HG02973 (cell line): Measurements from ENCODE around the gene POLR1A.

Experiments used
- ATAC-seq: cut with Tn5 transposase; IDR thresholded peaks from one replicate; pipeline ENCODE4 v1.9.1; 2021; ENCODE audit warnings: moderate library complexity; ENCODE audit not compliant: unreplicated experiment

POLR1A gene

DNA sequence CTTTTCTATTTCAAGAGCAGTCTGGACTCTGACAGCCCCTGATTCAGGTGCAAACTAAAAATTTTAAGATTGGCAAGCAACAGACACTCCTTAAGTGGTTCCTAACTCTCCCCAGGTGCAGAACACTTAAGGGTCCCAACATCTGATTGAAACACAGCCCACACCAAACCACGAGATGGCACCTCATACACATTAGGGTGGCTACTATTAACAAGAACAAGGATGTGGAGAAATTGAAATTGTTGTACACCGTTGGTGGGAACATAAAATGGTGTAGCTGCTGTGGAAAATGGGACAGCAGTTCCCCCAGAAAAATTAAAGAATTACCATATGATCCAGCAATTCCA lies 82.3 kb downstream of the POLR1A start:
- ATAC-seq: no peak

- no peak for ATAC-seq
Observed at GRCh38 chr2:86022661-86023365, 82.9 kb downstream of the POLR1A start.

DNA sequence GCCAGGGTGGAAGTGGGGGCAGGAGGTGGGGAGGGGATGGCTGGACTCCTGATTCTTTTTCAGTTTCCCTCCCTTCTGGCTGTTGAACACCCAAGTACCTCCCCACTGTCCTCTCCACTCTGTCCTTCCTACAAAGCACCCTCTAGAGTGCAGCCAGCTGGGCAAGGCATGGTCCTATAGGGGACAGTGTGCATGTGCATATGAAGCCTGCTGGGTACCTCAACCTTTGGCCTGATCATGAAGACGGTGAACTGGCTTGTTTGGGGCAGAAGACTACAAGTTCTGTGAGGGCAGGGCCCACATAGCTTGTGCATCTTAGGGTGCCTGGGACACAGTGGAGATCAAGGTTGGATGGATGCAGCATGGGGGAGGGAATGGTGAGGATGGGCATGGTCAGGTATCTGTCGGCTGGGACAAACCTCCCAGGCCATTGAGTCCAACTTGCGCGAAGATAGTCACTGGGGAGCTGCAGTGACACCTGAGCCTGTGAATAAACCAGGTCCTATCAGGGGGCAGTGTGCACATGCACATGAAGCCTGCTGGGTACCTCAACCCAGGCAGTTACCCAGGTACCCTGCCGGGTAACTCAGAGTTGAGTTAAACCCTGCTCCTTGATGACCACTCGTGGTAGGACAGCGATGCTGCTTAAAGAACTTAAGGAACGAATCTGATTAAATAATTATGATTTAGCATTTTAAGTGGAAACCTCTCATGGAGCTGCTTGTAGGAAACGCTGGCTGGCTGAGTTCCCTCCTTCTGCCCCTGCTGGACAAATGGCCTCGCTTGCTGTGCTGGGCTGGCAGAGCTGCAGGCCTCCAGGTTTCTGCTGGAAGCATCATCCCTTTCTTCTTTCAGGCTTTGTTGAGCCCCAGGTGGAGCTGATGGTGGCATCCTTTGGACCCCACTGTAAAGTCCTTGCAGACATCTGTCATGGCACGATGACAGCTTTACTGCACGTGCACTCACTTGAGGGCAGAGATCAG lies 84.0 kb downstream of the POLR1A start:
- no peak for ATAC-seq

GRCh38 chr2:86020984-86021383 lies 84.7 kb downstream of the POLR1A start:
- no peak for ATAC-seq

GRCh38 chr2:86019121-86019520 lies 86.6 kb downstream of the POLR1A start:
- ATAC-seq: no peak

- no peak for ATAC-seq
Observed at GRCh38 chr2:86017901-86018896, 87.5 kb downstream of the POLR1A start.

- ATAC-seq: no peak
Observed at GRCh38 chr2:86016581-86016980, 89.1 kb downstream of the POLR1A start.

DNA sequence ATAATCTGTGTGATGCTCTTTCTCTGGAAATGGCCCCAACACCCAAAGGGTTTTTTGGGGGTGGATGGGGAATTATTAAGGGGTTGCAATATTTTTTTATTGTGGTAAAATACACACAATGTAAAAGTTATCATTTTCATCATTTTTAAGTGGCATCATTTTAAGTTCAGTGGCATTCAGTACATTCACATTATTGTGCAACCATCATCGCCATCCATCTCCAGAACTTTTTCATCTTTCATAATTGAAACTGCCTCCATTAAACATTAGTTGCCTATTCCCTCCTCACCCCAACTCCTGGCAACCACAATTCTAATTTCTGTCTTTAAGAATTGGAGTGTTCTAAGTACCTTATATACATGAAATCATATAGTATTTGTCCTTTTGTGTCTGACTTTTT lies 90.0 kb downstream of the POLR1A start:
- ATAC-seq: no peak

- ATAC-seq: no peak
Observed at GRCh38 chr2:86015006-86015405, 90.7 kb downstream of the POLR1A start.

GRCh38 chr2:86014493-86014892 lies 91.2 kb downstream of the POLR1A start:
- ATAC-seq: no peak

GRCh38 chr2:86012007-86012712 lies 93.5 kb downstream of the POLR1A start:
- ATAC-seq: no peak

DNA sequence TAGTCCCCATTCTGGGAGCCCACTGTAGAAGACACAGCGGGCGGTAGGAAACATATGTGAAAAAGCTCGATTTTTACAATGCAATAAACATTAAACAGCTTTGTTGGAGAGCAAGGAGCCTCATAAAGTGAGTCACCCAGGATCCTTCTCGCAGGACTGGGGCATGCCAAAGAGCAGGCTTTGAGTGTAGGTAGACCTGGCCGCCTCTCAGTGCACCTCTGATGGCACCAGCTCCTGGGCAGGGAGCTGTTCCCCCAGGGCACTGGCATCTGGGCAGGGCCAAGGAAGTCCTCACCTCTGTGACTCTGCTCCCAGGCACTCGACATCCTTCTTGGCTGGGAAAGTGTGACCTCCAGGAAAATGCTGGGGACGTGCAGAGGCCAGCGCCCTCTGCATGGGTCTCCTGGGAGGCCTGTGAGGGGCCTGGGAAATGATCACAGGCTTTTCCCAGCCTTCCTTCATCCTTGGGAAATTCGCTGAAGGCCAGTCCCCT lies 94.2 kb downstream of the POLR1A start:
- ATAC-seq: no peak

- ATAC-seq: no peak
Observed at GRCh38 chr2:86010083-86010482, 95.6 kb downstream of the POLR1A start.

DNA sequence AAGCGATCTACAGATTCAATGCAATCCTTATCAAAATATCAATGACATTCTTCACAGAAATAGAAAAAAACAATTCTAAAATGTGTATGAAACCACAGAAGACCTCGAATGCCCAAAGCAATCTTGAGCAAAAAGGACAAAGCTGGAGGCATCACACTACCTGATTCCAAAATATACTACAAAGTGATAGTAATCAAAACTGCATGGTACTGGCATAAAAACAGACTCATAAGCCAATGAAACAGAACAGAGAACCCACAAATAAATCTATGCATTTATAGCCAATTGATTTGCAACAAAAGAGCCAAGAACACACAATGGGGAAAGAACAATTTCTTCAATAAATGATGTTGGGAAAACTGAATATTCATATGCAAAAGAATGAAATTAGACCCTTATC lies 99.2 kb downstream of the POLR1A start:
- no peak for ATAC-seq

DNA sequence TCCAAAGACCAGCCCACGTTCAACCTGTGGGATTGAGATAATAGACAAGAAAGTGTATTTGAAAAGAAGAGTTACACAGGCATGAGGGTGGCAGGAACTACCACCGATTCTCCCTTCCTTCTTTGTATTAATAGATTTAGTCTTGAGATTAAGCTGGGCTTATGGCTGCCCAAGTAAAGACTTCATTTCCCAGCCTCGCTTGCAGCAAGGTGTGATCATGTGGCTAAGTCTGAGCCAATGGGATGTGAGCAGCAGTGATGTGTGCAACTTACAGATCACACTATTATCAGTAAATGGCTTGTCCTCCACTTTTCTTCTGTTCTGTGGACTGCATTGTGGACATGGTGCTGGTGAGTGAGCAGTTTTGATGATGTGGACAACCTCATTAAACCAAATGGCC lies 101.7 kb downstream of the POLR1A start:
- ATAC-seq: no peak

DNA sequence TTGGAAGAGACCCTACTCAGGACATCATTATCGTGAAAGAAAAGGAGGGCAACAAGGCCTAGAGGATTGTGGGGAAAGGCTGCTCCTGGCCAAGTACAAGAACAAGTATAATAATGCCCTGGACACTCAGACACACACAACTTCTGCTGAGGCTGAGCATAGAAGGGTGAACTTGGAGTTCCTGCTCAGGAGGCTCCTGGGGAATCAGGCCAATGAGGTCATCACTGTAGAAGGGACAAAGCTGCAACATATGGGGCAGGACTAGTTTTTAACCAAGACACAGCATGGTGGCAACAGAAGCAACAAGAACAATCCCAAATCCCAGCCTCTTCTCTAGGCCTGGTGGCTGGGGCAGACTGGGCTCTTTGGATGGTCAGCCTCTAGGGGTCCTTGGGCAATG lies 102.6 kb downstream of the POLR1A start:
- ATAC-seq: no peak

DNA sequence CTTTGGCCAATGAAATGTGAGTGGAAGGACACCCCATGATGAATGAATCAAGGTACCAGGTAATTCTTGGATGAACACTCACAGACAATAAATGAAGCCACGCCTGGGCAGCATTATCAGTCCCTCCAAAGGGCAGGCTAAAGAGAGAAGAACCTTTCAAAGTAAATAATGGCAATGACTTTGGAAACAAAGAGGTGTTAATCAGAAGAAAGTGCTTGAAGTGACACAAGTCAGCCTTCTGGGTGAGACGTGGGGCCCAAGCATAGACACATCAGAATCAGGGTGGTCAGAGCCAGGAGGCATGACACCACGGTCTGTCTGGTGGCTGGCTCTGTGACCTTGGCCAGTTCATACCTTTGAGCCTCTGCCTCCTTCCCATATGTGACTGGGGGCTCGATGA lies 103.3 kb downstream of the POLR1A start:
- no peak for ATAC-seq

DNA sequence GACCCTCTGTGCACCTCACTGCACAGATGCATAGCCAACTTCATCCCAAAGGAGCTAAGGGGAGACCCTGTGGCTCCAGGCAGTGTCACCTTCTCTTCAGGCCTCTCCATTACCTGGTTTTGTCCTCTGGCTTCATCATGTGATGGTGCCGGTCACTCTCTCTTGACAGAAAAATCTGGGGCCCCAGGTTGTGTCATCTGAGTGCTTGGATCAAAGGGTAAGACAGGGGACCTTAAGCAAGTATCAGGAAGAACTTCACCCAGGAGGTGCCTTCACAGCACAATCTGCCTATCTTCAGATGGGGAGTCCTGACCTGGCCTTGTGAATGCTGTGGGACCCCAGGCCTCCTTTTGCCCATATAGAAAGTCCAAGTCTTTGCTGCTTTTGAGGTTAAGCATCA lies 104.4 kb downstream of the POLR1A start:
- no peak for ATAC-seq

DNA sequence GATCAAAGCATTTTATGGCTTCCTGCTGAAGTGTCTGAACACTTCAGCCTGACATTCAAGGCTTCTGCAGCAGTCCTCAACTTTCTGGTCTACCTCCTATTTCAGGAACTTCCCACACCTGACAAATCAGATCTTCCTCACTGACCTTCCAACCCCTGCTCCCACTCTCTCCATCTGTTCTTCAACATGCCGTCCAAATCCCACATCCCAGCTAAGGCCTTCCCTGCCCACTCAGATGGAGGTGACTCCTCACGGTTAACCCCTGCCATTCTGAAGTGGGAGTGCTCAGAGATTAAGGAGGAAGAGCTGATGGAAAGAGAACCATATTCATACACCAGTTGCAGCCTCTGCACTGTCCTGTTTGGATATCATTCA lies 104.8 kb downstream of the POLR1A start:
- no peak for ATAC-seq
